ENCODE data around the gene TTC31.

GRCh38 chr2:74486141-74486540, 3.3 kb downstream of the TTC31 start:
- no peak for TF ChIP-seq CTCF (IDR thresholded peaks at IDR 0.05)
- TF ChIP-seq POLR2AphosphoS5 (IDR thresholded peaks at IDR 0.05; ENCODE audit: low read depth, low read length) = no peak
- no peak for TF ChIP-seq TCF7L2 (IDR thresholded peaks at IDR 0.05; ENCODE audit: low read depth, low read length)
- TF ChIP-seq, protein P1, sequence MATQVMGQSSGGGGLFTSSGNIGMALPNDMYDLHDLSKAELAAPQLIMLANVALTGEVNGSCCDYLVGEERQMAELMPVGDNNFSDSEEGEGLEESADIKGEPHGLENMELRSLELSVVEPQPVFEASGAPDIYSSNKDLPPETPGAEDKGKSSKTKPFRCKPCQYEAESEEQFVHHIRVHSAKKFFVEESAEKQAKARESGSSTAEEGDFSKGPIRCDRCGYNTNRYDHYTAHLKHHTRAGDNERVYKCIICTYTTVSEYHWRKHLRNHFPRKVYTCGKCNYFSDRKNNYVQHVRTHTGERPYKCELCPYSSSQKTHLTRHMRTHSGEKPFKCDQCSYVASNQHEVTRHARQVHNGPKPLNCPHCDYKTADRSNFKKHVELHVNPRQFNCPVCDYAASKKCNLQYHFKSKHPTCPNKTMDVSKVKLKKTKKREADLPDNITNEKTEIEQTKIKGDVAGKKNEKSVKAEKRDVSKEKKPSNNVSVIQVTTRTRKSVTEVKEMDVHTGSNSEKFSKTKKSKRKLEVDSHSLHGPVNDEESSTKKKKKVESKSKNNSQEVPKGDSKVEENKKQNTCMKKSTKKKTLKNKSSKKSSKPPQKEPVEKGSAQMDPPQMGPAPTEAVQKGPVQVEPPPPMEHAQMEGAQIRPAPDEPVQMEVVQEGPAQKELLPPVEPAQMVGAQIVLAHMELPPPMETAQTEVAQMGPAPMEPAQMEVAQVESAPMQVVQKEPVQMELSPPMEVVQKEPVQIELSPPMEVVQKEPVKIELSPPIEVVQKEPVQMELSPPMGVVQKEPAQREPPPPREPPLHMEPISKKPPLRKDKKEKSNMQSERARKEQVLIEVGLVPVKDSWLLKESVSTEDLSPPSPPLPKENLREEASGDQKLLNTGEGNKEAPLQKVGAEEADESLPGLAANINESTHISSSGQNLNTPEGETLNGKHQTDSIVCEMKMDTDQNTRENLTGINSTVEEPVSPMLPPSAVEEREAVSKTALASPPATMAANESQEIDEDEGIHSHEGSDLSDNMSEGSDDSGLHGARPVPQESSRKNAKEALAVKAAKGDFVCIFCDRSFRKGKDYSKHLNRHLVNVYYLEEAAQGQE (IDR thresholded peaks at IDR 0.05; ENCODE audit: insufficient read depth in 1 of 2, low read depth in 2 of 2, low read length in 1 of 2) = no peak
- no peak for TF ChIP-seq SIN3A (IDR thresholded peaks at IDR 0.05; ENCODE audit: borderline replicate concordance, insufficient read depth, low read depth, low read length)

Data from Panc1 (cell line).